NCI-H1092 (cell line): ENCODE measurements around the gene LMTK3.
A peak's percentile ranks its signal among the peaks of the same experiment; 100 is the strongest.

Source experiments
- DNase-seq: peaks from one replicate; lab custom pipeline; 2025; lab: John Stamatoyannopoulos, UW

Gene LMTK3

DNA sequence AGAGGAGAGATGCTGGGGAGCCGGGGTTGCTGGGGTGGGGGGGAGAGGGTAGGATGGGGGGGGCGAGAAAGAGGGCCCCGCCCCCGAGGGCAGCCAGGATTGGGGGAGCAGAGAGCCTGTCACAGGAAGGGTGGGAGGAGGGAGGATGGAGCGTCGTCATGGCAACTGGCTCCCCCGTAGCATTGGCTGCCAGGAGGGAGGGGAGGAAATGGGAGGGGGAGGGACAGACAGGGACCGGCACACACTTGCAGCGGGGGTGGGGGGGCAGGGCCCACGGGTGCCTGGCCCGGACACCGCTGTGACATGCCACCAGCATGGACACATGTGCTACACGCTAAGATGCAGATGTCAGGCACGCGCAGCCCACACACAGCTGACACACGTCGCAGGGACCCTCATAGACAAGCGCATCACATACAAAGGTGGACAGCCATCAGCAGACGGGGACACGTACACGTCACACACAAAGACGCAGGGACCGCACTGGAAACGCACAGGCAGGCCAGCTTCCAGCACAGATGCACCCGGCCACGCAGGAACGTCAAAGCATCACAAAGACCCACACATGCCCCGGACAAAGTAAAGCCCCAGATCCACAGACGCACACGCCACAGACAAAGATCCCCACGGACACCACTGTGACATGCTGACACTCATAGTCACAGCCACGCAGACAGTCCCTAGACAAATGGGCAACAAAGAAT, at the start of gene LMTK3:
Gene LMTK3 (minus strand): TSS at position 36 of the 704 bp plus-strand sequence. CDS start 259 bp downstream, outside the sequence.
- DNase-seq = no peak

GRCh38 chr19:48561412-48561811, 49.8 kb upstream of the LMTK3 start:
- no peak for DNase-seq

- DNase-seq = no peak
Measured at GRCh38 chr19:48560095-48560530, 48.5 kb upstream of the LMTK3 start.

GRCh38 chr19:48558018-48558684, 46.5 kb upstream of the LMTK3 start:
- no peak for DNase-seq

DNA sequence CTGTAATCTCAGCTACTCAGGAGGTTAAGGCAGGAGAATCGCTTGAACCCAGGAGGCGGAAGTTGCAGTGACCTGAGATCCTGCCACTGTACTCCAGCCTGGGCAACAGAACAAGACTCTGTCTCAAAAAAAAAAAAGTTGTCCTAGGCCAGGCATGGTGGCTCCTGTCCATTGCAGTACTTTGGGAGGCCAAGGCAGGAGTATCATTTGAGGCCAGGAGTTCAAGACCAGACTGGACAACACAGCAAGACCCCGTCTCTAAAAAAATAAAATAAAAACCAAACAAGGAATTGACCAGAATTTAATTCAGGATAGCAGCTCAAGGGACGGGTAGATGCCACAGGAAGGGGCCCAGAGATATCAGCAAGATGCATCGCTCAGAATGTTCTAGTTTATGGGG, 45.2 kb upstream of the LMTK3 start:
- no peak for DNase-seq

DNA sequence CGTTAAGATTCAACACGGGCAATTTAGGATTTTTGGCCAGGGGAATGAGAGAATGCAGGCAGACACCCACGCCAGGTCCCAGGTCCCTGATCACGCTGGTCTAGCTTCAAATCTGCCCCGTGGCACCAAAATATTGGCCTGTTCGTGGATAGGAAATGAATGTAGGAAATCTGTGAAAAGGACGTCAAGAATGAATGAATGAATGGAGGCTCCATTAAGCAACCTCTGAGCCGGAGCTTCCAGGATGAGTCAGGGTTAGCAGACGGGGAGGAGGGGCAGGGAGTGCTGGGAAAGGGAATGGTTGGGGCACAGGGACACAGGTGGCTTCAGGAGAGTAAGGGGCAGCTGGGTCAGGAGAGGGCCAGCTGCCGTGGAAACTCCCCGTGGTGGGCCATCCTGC, 44.5 kb upstream of the LMTK3 start:
- no peak for DNase-seq

DNA sequence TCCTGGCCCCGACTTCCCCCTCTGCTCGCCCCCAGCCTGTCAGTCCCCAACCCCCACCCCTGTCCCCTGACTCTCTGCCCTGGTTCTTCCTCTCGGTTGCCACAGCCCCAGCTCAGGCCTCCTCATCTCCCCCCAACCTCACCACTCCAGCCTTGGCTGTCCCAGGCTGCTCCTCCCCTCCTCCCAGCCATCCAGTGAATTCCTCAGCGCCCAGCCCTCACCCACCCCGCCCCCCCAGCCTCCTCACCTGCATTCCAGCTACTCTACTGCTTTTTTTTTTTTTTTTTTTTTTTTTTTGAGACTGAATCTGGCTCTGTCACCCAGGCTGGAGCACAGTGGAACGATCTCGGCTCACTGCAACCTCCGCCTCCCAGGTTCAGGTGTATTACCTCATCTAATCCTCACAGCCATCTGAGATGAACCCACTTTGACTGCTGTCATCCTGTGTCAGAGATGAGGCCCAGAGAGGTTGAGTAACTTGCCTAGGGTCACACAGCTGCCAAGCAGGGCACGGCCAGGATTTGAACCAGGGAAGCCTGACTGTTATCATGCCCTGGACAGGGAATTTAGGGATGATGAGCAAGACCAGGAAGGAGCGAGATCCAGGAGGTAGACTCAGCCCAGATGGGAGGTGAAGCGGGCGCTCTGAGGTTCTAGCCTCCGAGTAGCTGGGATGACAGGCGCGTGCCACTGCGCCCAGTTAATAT, 42.9 kb upstream of the LMTK3 start:
- DNase-seq = no peak

- DNase-seq = no peak
Measured at GRCh38 chr19:48553676-48554384, 42.2 kb upstream of the LMTK3 start.

GRCh38 chr19:48552406-48553322, 41.0 kb upstream of the LMTK3 start:
- no peak for DNase-seq

DNA sequence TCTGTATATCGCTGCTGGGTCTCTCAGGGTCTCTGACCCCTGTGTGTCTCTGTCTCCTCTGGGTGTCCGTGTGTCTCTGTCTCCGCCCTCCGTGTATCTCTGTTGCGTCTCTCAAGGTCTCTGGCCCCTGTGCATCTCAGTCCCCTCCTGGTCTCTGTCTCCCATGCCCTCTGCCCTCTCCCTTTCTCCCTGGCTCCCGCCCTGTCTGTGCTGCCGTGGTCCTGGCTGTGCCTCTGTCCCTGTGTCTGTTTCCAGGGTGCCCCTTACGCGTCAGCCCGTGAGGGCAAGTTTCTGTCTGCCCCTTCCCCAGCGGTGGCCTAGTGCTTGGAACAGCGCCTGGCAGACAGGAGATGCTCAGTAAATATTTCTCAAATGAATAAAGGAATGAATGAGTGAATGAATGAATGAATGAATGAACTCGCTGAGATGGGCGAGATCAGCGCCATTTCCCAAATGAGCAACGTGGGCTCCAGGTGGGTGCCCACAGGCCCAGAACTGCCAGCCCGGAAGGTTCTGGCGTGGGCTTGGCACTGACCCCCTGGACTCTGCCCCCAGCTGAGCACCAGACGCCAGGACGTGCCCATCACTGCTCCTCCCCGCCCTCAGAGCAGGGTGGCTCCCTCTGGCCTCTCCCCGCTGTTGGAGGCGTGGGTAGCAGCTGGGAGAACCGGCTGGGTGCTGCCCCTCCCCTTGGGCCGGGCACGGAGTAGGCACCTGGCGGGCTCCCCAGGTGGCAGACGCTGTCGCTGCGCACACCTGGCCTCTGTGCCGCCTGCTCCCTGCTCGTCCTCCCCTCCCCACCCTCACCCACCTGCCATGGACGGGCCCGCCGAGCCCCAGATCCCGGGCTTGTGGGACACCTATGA, 40.0 kb upstream of the LMTK3 start, which contains the start of gene SULT2B1:
Gene SULT2B1 (plus strand): TSS at position 736 of the 866 bp plus-strand sequence. CDS start 81 bp downstream, at position 817.
- DNase-seq = peak; percentile 21

- no peak for DNase-seq
Measured at GRCh38 chr19:48549380-48549779, 37.7 kb upstream of the LMTK3 start.

DNA sequence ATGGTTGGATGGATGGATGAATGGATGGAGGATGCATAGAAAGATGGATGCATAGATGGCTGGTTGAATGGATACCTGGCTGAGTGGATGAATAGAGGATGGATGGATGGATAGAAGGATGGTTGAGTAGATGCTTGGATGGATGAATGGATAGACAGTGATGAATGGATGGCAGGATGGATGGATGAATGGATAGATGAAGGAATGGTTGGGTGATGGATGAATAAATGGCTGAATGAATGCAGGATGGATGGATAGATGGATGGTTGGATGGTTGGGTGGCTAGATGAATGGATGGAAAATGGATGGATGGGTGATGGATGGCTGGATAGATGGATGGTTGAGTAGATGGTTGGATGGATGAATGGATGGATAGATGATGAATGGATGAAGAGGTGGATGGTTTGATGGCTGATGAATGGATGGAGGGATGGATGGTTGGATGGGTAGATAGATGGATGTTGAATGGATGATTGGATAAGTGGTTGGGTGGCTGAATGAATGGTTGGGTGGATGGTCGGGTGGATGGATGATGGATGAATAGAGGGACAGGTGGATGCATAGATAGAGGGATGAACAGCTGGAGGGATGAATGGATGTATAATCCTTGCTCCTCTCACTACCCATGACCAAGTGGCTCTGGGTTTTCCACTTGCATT, 36.7 kb upstream of the LMTK3 start:
- DNase-seq = no peak

- DNase-seq = no peak
Measured at GRCh38 chr19:48547722-48548121, 36.1 kb upstream of the LMTK3 start.

DNA sequence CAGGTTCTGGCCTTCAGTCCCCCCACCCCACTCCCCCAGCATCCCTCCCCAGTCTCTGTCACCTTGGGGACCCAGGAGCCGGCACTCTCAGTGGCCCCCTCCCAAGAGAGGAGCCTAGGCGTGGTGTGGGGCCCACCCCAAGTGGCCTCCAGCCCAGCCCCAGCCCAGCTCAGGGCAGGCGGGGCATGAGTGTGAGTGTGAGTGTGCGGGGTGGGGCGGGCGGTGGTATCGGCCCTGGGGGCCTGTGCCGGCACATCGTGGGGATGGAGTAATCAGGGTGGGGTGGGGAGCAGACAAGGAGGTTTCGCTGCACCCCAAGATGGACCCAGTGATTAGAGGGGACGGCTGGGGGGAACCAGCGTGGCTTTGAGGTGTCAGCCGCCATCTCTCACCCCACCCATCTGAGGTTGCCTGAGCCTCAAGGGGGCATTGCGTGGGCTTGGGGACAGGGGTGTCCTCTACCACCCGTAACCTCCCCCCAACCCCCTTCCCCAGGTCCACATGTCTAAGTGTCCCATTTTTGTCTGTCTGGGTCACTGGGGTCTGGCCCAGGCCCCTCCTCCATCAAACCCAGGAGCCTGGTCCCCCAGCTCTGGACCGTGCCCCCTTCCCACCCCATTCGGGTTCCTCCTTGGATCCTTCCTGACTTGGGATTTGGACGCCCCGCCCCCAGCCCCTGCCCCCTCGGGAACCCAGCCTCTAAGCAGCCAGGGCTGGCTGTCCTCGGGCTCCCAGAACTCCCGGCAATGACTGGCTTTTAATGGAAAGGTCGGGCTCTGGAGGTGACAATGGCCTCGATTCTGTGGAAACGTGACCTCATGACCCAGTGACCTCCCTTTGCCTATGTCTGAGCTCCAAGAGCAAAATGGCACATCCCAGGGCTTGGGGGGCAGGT, 33.5 kb upstream of the LMTK3 start:
- no peak for DNase-seq

- no peak for DNase-seq
Measured at GRCh38 chr19:48543121-48543710, 31.6 kb upstream of the LMTK3 start.

DNA sequence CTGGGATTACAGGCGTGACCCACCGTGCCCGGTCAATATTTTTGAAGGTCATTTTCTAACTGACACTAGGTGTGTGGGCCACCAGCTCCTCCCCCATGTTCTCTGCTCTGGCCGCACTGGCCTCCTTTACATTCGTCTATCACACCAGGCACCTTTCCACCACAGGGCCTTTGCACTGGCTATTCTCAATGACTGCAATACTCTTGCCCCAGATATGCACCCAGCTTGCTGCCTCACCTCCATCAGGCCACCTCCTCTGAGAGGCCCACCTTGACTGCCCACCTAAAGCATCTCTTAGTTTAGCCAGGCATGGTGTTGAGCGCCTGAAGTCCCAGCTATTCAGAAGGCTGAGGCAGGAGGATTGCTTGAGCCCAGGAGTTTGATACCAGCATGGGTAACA, 30.2 kb upstream of the LMTK3 start:
- no peak for DNase-seq

GRCh38 chr19:48540110-48540509, 28.5 kb upstream of the LMTK3 start:
- DNase-seq = peak; percentile 26

DNA sequence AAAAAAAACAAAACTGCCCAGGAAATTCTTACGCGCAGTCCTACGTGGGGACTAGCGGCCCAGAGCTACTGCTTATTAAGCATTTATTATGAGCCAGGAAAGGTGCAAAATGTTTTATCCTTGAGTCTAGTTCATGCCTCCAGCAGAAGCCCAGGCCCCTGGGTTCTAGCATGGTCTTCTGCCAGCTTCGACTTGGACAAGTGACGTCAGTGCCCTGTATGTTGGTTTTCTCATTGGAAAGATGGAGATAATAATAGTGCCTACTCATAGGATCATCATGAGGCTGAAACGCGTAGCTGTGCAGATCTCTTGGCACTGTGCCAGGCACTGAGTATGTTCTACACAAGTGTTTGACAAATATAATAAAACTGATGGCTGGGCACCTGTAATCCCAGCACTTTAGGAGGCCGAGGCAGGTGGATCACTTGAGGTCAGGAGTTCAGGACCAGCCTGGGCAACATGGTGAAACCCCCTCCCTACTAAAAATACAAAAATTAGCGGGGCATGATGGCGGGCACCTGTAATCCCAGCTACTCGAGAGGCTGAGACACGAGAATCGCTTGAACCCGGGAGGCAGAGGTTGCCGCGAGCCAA, 28.0 kb upstream of the LMTK3 start:
- DNase-seq = peak; percentile 92
